Sciatic nerve (tissue), 2 donors: ENCODE measurements around the gene DDN. TPM values are rescaled to one million over a fixed set of nuclear protein-coding genes. Genes with fewer than 3 reads are reported as not detected.

Experiments
- ATAC-seq: fragments of 200-7000 bp; cut with Tn5 transposase; one replicate; pipeline ENCODE4 v1.9.1; 2020; ENCODE audit warnings: mild to moderate bottlenecking, moderate library complexity
- DNase-seq: peaks from one replicate; pipeline ENCODE4 v3.0.0-alpha.2; 2020; ENCODE audit warnings: low spot score
- intact Hi-C: fragments of 100-400 bp; cut with DNase I; formaldehyde crosslinking; loops from one replicate; pipeline ENCODE4 v1.14.2; 2022
- total RNA-seq: library from RNA; stranded (reverse); fragmentation: NEBNext Ultra II Directional; extraction: Animal tissue kit (Norgen Biotek cat#: 25700); gene quantifications from one replicate; pipeline ENCODE4 v1.2.1, GENCODE V29; 2021
- donor health status: DM: no; HTN: no; CAD: no.
- donor health status: DM: no; HTN: no; CAD: no.

DDN gene
- total RNA-seq, 1 donor from 2014 or later = not detected

DNA sequence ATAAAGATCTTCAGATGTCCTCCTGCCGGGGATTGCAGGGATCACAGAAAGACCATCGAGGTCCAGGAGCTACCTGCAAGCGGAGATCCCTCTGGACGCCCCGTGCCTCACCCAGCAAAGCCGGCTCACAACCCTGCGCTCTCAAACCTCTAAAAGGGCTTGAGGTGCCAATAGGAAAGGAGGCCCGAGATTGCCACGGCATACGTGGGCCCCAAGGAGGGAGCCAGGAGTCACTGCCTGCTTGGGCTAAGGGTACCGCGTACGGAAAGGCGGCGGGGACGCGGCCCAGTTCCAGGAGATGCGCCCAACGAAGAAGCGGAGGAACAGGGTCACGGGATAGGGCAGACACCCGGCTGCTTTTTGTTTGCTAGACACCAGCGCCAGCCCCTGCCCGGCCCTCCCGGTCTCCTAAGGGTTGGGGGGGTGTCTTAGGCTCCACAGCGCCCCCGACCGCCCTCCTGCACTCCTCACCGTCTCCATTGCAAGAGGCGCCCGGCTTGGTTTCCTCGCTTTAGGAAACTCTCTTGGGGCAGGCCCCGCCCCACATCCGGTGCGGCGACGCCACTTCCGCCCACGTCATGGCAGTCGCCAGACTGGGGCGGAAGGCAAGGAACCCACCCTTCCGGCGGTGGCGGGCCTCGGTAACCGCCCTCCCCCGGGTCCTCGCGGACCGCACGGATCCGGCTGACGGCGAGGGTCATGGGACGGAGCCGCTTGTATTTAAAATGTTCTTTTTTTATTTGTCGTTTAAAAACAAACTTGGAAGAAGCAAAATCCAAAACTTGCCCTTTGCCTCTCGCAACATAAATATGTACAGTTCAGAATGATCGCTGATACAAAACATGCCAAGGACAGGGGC is 19.3 kb upstream of the DDN start, which contains the start of gene PRKAG1:
TSS of gene PRKAG1 (minus strand) at position 516 of the 859 bp plus-strand sequence. CDS start at position 480, 36 bp downstream.
- intact Hi-C loops = no loop called here
- ATAC-seq (peak; percentile 98), DNase-seq (peak; percentile 97)

DNA sequence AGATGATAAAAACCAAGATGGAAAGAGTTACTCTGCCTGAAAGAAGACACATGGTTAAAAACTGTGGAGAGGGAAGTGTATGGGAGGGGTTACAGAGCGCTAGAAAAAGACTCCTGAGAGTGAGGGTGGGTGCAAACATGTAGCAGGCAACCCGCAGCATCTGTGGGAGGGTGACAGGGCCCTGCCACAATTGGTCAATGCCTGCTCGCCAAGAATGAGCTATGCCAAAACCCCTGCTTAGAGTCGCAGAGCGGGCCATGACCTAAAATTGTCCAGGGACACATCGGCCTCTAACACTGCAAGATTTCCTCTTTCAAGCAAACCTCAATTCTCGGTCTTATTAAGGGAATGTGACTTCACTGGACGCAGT is 18.7 kb upstream of the DDN start:
- DNase-seq = no peak
- peak; percentile 16 for ATAC-seq
- intact Hi-C loops = no loop called here

GRCh38 chr12:49015196-49015595 is 16.0 kb upstream of the DDN start:
- DNase-seq = no peak
- ATAC-seq = no peak
- intact Hi-C loops = no loop called here

- intact Hi-C loops = no loop called here
- ATAC-seq (no peak), DNase-seq (no peak)
Observed at GRCh38 chr12:49014547-49014946, 15.4 kb upstream of the DDN start.

- no peak for ATAC-seq
- intact Hi-C loops = no loop called here
- DNase-seq = no peak
Observed at GRCh38 chr12:49013428-49013827, 14.3 kb upstream of the DDN start.

DNA sequence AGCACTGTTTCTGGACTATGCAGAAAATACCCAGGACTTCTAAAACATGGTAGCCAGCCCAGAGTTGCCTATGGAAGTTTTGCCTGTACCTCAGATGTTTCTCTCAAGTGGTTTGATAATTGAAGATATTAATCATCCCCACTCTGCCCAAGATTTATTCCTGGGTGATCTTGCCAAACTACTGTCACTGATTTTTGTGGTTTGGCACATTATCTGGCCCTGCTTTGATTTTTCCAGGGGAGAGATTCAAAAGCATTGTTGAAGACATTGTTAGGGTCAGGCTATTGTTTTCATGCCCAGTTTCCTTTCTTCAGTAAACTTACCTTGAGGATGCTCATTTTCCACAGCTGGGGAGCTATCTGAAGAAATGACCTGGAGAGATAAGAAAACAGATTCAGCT is 13.6 kb upstream of the DDN start:
- ATAC-seq (no peak), DNase-seq (no peak)
- intact Hi-C loops = no loop called here

GRCh38 chr12:49010092-49010668 is 11.0 kb upstream of the DDN start:
- intact Hi-C loops = no loop called here
- ATAC-seq = no peak
- DNase-seq = no peak

GRCh38 chr12:49008943-49009342 is 9.8 kb upstream of the DDN start:
- DNase-seq (no peak), ATAC-seq (no peak)
- intact Hi-C loops = no loop called here

DNA sequence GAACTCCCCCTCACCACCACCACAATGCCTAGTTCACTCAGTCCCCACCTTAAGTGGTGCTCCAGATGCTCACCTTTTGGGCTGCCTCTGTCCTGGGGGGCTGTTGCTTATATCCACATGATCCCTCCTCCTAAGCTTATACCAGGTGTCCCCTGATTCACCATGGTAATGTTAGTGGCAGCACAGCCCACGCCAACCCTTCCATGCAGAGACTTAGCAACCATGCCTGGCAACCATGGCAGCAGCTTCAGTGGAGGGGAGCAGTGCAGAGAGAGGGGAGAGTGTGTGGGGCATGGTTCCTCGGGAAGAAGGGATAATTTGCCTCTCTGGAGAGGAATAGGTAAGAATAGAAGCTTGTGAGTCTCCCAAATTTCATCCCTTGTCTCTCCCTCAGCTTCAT is 1.2 kb upstream of the DDN start:
- intact Hi-C loops = no loop called here
- no peak for ATAC-seq

DNA sequence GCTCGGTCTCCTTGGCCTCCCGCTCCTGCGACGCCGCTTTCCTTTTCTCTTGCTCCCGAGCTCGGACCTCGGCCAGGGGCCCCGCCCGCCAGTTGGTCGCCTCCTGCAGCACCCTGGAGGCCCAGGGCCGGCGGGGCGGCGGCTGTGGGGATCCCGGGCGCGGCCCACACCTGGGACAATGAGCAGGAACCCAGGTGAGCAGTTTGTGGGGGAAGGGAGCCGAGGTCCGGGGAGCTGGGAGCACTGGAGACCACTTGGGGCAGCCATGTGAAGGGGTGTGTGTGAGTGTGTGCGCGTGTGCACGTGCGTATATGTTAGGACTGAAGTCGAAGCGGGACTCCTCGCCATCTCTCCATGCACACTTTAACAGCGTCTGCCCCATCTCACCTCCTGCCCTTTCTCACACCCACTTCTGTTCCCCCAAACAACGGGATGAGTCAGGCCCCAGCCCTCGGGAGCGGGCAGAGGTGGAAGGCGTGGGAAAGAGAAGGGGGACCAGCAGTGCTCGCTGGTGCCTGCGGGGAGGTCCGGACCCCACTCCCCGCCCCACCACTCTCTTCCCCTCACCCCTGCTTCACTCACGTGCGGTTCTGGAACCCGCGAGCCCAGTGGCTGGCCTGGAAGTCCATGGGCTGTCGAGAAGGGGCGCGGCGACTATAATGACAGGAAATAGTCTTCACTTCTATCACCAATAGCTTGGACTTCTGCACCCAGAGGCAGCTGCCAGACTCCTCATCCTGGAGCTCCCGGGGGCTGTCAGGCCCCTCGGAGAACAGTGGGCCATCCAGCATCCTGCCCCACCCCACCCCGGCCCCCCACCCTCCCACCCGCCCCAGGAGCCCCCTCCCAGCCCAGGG is 450 bp downstream of the DDN start:
- peak; percentile 61 for DNase-seq
- no peak for ATAC-seq
- intact Hi-C loops = loop anchor here (10.0 kb wide), 1 partner anchor 144 kb away; the partner anchor contains the start of gene DDX23

More for the DNA sequence above, 1.2 kb upstream of the DDN start:
- no peak for DNase-seq

DNA sequence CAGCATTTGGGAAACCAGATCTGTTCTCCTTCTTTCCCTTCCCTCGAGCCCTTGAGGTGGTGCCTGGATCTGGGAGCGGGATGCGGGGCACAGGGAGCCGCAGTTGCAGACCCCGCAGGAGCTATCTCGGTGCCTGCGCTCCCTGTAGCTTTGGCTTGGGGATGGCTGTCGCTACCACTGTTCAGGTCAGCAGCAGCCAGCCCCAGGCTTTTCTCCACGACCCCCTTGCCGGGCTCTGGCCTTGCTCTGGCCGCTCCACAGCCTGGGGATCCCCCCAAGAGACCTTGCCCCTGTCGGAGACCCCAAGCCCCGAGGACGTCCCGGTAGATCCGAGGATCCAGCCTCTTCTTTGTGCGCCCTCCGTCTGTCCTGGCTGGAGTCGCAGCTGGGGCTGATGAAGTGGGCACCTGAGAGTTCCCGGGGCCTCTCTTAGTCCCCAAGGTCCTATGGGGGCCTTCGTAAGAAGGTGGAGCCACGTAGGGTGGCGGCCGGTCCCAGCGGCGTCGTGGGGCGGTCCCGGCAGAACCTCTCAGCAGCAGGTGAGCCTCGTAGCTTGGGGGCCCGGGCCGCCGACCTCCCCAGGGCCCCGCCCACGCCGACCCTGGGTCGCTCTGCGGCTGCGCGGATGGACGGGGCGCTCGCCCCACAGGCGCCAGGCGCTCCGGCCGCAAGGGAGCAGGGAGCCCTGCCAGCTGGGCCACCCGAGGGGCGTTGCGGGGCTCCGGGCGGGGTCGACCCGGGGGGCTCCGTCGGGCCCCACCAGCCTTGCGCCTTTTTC is 1.3 kb downstream of the DDN start:
- DNase-seq (no peak), ATAC-seq (no peak)
- intact Hi-C loops = loop anchor here (10.0 kb wide), 1 partner anchor 143 kb away; the partner anchor contains the start of gene DDX23

GRCh38 chr12:48996794-48997718 is 2.1 kb downstream of the DDN start:
- intact Hi-C loops = loop anchor here (10.0 kb wide), 1 partner anchor 142 kb away; the partner anchor contains the start of gene DDX23
- DNase-seq (peak; percentile 88), ATAC-seq (peak; percentile 75)

- ATAC-seq (peak; percentile 88), DNase-seq (peak; percentile 87)
- intact Hi-C loops = loop anchor here (10.0 kb wide), 1 partner anchor 140 kb away; the partner anchor contains the start of gene DDX23
Observed at GRCh38 chr12:48995086-48995879, 3.9 kb downstream of the DDN start.

DNA sequence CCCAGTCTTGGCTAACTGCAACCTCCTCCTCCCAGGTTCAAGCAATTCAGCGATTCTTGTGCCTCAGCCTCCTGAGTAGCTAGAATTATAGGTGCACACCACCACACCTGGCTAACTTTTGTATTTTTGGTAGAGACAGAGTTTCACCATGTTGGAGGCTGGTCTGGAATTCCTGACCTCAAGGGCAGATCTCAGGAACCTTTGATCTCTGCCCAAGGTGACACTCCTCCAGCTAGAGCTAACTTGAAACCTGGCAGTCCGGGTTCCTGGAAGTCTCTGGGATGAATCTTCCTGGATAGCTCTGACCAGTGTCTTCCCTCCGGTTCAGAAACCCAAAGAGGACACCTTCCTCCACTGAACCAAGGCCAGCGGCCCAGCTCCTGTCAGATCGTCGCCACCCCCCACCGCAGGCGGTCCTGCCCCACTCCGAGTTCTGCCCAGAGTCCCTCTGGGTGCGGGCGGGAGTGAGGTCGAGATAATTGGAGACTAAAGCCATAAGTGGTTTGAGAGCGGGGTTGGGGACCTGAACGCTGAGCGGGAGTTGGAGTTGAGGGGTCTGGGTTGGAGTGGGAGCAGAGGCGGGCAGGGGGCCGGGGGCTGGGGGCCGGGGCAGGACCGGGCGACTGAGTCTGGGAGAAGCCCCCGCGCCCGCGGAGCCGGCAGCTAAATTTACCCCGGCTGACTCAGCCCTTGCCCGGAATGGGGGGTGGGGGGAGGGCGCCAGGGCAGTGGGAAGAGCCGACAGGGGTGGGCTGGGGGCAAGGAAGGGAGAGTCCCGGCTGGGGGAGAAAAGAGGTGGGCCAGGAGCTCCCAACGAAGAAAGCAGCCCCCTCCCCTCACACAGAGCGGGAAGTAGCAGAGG is 4.7 kb downstream of the DDN start:
- intact Hi-C loops = loop anchor here (10.0 kb wide), 1 partner anchor 140 kb away; the partner anchor contains the start of gene DDX23
- ATAC-seq (no peak), DNase-seq (no peak)

- ATAC-seq (no peak), DNase-seq (no peak)
- intact Hi-C loops = loop anchor here (10.0 kb wide), 1 partner anchor 139 kb away; the partner anchor contains the start of gene DDX23
Observed at GRCh38 chr12:48993787-48994186, 5.4 kb downstream of the DDN start.
